ENCODE data around the gene CEP250.

CEP250 gene

GRCh38 chr20:35562541-35563110, 107.2 kb downstream of the CEP250 start:
- Histone ChIP-seq H3K4me3 (ENCODE audit: low read length) (no peak overlapping the region), H3K27ac (ENCODE audit: low read depth, low read length) (no peak overlapping the region), H3K9ac (ENCODE audit: low read length) (no peak overlapping the region), H3K27me3 (ENCODE audit: control insufficient read depth, insufficient read depth, low read length) (no peaks in the 10 kb centered on the region), H3K4me1 (ENCODE audit: control insufficient read depth, insufficient read depth, low read length) (no peaks in the 10 kb centered on the region), H3K36me3 (ENCODE audit: control insufficient read depth, insufficient read depth, low read length) (no peaks in the 10 kb centered on the region)

GRCh38 chr20:35563834-35564233, 108.4 kb downstream of the CEP250 start:
- no peaks in the 10 kb centered on the region for H3K36me3 ChIP-seq (ENCODE audit: control insufficient read depth, insufficient read depth, low read length)
- no peak overlapping the region for H3K27ac ChIP-seq (ENCODE audit: low read depth, low read length)
- H3K27me3 ChIP-seq (ENCODE audit: control insufficient read depth, insufficient read depth, low read length): no peaks in the 10 kb centered on the region
- no peaks in the 10 kb centered on the region for H3K4me1 ChIP-seq (ENCODE audit: control insufficient read depth, insufficient read depth, low read length)
- H3K4me3 ChIP-seq (ENCODE audit: low read length): no peak overlapping the region
- no peak overlapping the region for H3K9ac ChIP-seq (ENCODE audit: low read length)

GRCh38 chr20:35564905-35565304, 109.5 kb downstream of the CEP250 start:
- Histone ChIP-seq H3K36me3 (ENCODE audit: control insufficient read depth, insufficient read depth, low read length) (no peaks in the 10 kb centered on the region), H3K4me1 (ENCODE audit: control insufficient read depth, insufficient read depth, low read length) (no peaks in the 10 kb centered on the region), H3K4me3 (ENCODE audit: low read length) (no peak overlapping the region), H3K27me3 (ENCODE audit: control insufficient read depth, insufficient read depth, low read length) (no peaks in the 10 kb centered on the region), H3K9ac (ENCODE audit: low read length) (no peak overlapping the region), H3K27ac (ENCODE audit: low read depth, low read length) (no peak overlapping the region)

- Histone ChIP-seq H3K4me1 (ENCODE audit: control insufficient read depth, insufficient read depth, low read length) (no peaks in the 10 kb centered on the region), H3K4me3 (ENCODE audit: low read length) (no peak overlapping the region), H3K27me3 (ENCODE audit: control insufficient read depth, insufficient read depth, low read length) (no peaks in the 10 kb centered on the region), H3K36me3 (ENCODE audit: control insufficient read depth, insufficient read depth, low read length) (no peaks in the 10 kb centered on the region), H3K9ac (ENCODE audit: low read length) (no peak overlapping the region), H3K27ac (ENCODE audit: low read depth, low read length) (no peak overlapping the region)
Measured at GRCh38 chr20:35568645-35569044, 113.2 kb downstream of the CEP250 start.
